BLaER1 treated with 17β-estradiol and CSF1 and Interleukin-3, amounts not matched to agents 10 nM and 100 nM (cell line): ENCODE results near the gene IL31RA.
"Not testable (repeated sequence)": the region's sequence is repeated elsewhere in the genome, so short reads cannot be mapped to it uniquely, and the experiment has no call there.

ENCODE experiments used
- H3K27ac ChIP-seq, 11 experiments: shearing (Covaris generic); formaldehyde crosslinking; 2 replicates each; pipeline ENCODE4 v1.8.1; 2022
- H3K27me3 ChIP-seq, 11 experiments: shearing (Covaris generic); formaldehyde crosslinking; 2 replicates each; pipeline ENCODE4 v1.8.1; 2022
- H3K36me3 ChIP-seq, 11 experiments: shearing (Covaris generic); formaldehyde crosslinking; 2 replicates each; pipeline ENCODE4 v1.8.1; 2022
- H3K4me1 ChIP-seq, 10 experiments: shearing (Covaris generic); formaldehyde crosslinking; 2 replicates each; pipeline ENCODE4 v1.8.1; 2022
- H3K4me2 ChIP-seq, 11 experiments: shearing (Covaris generic); formaldehyde crosslinking; 2 replicates each; pipeline ENCODE4 v1.8.1; 2022
- H3K4me3 ChIP-seq, 10 experiments: shearing (Covaris generic); formaldehyde crosslinking; 2 replicates each; pipeline ENCODE4 v1.8.1; 2022
- H3K9ac ChIP-seq, 11 experiments: shearing (Covaris generic); formaldehyde crosslinking; 2 replicates each; pipeline ENCODE4 v1.8.1; 2022
- H3K9me3 ChIP-seq, 11 experiments: shearing (Covaris generic); formaldehyde crosslinking; replicated peaks in 1 of 11; 2 replicates each; pipeline ENCODE4 v1.8.1; 2022
- H4K20me1 ChIP-seq, 11 experiments: shearing (Covaris generic); formaldehyde crosslinking; 2 replicates each; pipeline ENCODE4 v1.8.1; 2022
- Cebpa-rat ChIP-seq, 11 experiments: shearing (Covaris generic); IDR thresholded peaks; 2 replicates each; pipeline ENCODE4 v1.8.1; 2022

Gene IL31RA

GRCh38 chr5:55933377-55934114 is 82.4 kb downstream of the IL31RA start:
- Histone ChIP-seq H4K20me1 (peaks cover 0 to 21% (median 0%) of the 10 kb centered on the region in 11 experiments; a peak in 3 of 22 replicates), H3K27ac (no peak overlapping the region), H3K4me3 (no peak overlapping the region), H3K36me3 (peaks cover 3 to 42% (median 11%) of the 10 kb centered on the region in 11 experiments; a peak in 12 of 22 replicates), H3K9ac (no peak overlapping the region), H3K4me1 (no peaks in the 10 kb centered on the region), H3K9me3 (no peaks in the 10 kb centered on the region), H3K4me2 (no peak overlapping the region), H3K27me3 (no peaks in the 10 kb centered on the region)
- no peak for TF ChIP-seq Cebpa-rat (IDR thresholded peaks at IDR 0.05)

- Histone ChIP-seq H3K36me3 (peaks cover 3 to 48% (median 13%) of the 10 kb centered on the region in 11 experiments; a peak in 15 of 22 replicates), H3K27ac (no peak overlapping the region), H4K20me1 (peaks cover 0 to 25% (median 0%) of the 10 kb centered on the region in 11 experiments; a peak in 3 of 22 replicates), H3K9me3 (no peaks in the 10 kb centered on the region), H3K9ac (no peak overlapping the region), H3K4me1 (no peaks in the 10 kb centered on the region), H3K27me3 (no peaks in the 10 kb centered on the region), H3K4me3 (no peak overlapping the region), H3K4me2 (no peak overlapping the region)
- no peak for TF ChIP-seq Cebpa-rat (IDR thresholded peaks at IDR 0.05)
These were observed 83.0 kb downstream of the IL31RA start for GRCh38 chr5:55934115-55934613.

GRCh38 chr5:55934720-55935119 is 83.6 kb downstream of the IL31RA start:
- Histone ChIP-seq H3K4me1 (peaks cover 0 to 4% (median 0%) of the 10 kb centered on the region in 10 experiments; a peak in 1 of 20 replicates), H3K36me3 (peaks cover 3 to 54% (median 18%) of the 10 kb centered on the region in 11 experiments; a peak in 16 of 22 replicates), H3K27ac (no peak overlapping the region), H3K4me3 (no peak overlapping the region), H3K4me2 (no peak overlapping the region), H4K20me1 (peaks cover 0 to 30% (median 0%) of the 10 kb centered on the region in 11 experiments; a peak in 3 of 22 replicates), H3K27me3 (no peaks in the 10 kb centered on the region), H3K9ac (no peak overlapping the region), H3K9me3 (no peaks in the 10 kb centered on the region)
- no peak for TF ChIP-seq Cebpa-rat (IDR thresholded peaks at IDR 0.05)

- Histone ChIP-seq H3K27ac (no peak overlapping the region), H3K4me1 (peaks cover 0 to 5% (median 0%) of the 10 kb centered on the region in 10 experiments; a peak in 1 of 20 replicates), H3K9me3 (no peaks in the 10 kb centered on the region), H3K4me2 (no peak overlapping the region), H3K4me3 (no peak overlapping the region), H3K36me3 (peaks cover 6 to 59% (median 21%) of the 10 kb centered on the region in 11 experiments; a peak in 18 of 22 replicates), H3K27me3 (no peaks in the 10 kb centered on the region), H3K9ac (no peak overlapping the region), H4K20me1 (peaks cover 0 to 34% (median 0%) of the 10 kb centered on the region in 11 experiments; a peak in 3 of 22 replicates)
- TF ChIP-seq Cebpa-rat (IDR thresholded peaks at IDR 0.05): no peak
These were observed 84.2 kb downstream of the IL31RA start for GRCh38 chr5:55935371-55935770.

- Histone ChIP-seq H3K4me2 (no peak overlapping the region), H3K4me1 (peaks cover 0 to 5% (median 0%) of the 10 kb centered on the region in 10 experiments; a peak in 1 of 20 replicates), H3K36me3 (peaks cover 12 to 68% (median 28%) of the 10 kb centered on the region in 11 experiments), H3K9me3 (no peaks in the 10 kb centered on the region), H3K4me3 (no peak overlapping the region), H3K9ac (no peak overlapping the region), H3K27me3 (no peaks in the 10 kb centered on the region), H4K20me1 (peaks cover 0 to 42% (median 0%) of the 10 kb centered on the region in 11 experiments; a peak in 3 of 22 replicates), H3K27ac (no peak overlapping the region)
- no peak for TF ChIP-seq Cebpa-rat (IDR thresholded peaks at IDR 0.05)
These were observed 85.0 kb downstream of the IL31RA start for GRCh38 chr5:55936100-55936693.

GRCh38 chr5:55937598-55937997 is 86.4 kb downstream of the IL31RA start:
- H3K27ac ChIP-seq, H3K9ac ChIP-seq, H3K9me3 ChIP-seq, H3K4me3 ChIP-seq, H3K4me1 ChIP-seq, H3K27me3 ChIP-seq, H3K4me2 ChIP-seq: not testable (repeated sequence)
- Histone ChIP-seq H4K20me1 (peaks cover 0 to 55% (median 0%) of the 10 kb centered on the region in 11 experiments; a peak in 5 of 22 replicates), H3K36me3 (peaks cover 26 to 82% (median 42%) of the 10 kb centered on the region in 11 experiments)

GRCh38 chr5:55941154-55941553 is 90.0 kb downstream of the IL31RA start:
- Histone ChIP-seq H4K20me1 (peaks cover 0 to 86% (median 0%) of the 10 kb centered on the region in 11 experiments; a peak in 5 of 22 replicates), H3K36me3 (peaks cover 48 to 97% (median 70%) of the 10 kb centered on the region in 11 experiments), H3K4me1 (peaks cover 0 to 12% (median 0%) of the 10 kb centered on the region in 10 experiments; a peak in 3 of 20 replicates)
- H3K9me3 ChIP-seq, H3K9ac ChIP-seq, H3K27me3 ChIP-seq, H3K4me3 ChIP-seq, H3K27ac ChIP-seq, H3K4me2 ChIP-seq: not testable (repeated sequence)

GRCh38 chr5:55959208-55959607 is 108.1 kb downstream of the IL31RA start:
- H3K4me2 ChIP-seq: no peak overlapping the region
- no peaks in the 10 kb centered on the region for H3K27me3 ChIP-seq
- peaks cover 85 to 95% (median 91%) of the 10 kb centered on the region in 11 experiments for H3K36me3 ChIP-seq
- H3K4me1 ChIP-seq: no peaks in the 10 kb centered on the region
- H3K9me3 ChIP-seq: no peaks in the 10 kb centered on the region
- no peak for TF ChIP-seq Cebpa-rat (IDR thresholded peaks at IDR 0.05)
- H4K20me1 ChIP-seq: peaks cover 0 to 90% (median 0%) of the 10 kb centered on the region in 11 experiments; a peak in 6 of 22 replicates
- no peak overlapping the region for H3K4me3 ChIP-seq
- no peak overlapping the region for H3K27ac ChIP-seq
- no peak overlapping the region for H3K9ac ChIP-seq

- no peak for TF ChIP-seq Cebpa-rat (IDR thresholded peaks at IDR 0.05)
- Histone ChIP-seq H3K4me3 (no peak overlapping the region), H3K4me2 (no peak overlapping the region), H3K36me3 (peaks cover 74 to 95% (median 85%) of the 10 kb centered on the region in 11 experiments), H3K9ac (no peak overlapping the region), H3K4me1 (no peaks in the 10 kb centered on the region), H4K20me1 (peaks cover 0 to 91% (median 0%) of the 10 kb centered on the region in 11 experiments; a peak in 6 of 22 replicates), H3K27me3 (no peaks in the 10 kb centered on the region), H3K27ac (no peak overlapping the region), H3K9me3 (no peaks in the 10 kb centered on the region)
These were observed 109.6 kb downstream of the IL31RA start for GRCh38 chr5:55960779-55961178.
